Measurements from ENCODE around the gene FARP1.

FARP1 gene

DNA sequence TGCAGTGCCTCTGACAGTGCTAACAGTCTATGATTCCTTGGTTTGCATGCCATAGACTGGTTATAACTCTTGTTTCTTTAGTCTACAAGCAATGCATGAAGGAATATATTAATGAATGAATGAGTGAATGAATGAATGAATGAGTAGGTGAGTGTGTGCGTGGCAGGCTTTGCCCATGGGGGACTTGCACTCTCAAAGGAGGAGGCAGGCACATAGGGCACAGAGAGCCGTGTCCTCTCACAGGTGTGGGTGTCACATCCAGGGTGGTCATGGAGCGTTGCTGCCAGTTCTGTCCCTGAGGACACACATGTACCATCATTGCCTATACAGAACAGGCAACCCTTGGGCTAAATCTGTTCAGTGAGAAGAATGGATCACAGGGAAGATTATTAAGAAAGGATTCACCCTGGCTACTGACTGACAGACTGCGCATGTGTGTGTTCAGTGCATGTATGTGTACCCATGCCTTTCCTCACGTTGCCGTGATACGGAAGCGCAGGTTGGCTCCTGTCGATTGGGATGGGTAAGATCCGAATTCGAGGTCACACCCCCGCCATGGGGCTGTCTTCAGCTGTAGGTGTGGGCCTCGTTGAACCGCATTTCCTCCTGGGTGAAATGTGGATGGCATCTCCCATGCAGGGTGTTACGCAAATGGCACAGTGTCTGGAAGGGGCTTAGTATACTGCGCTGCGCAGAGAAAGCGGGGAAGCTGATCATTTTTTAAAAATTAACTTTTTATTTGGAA, 272.6 kb downstream of the FARP1 start:
- no peak for DNase-seq (ENCODE audit: low read depth in 2 of 2, low spot score in 1 of 2)

DNA sequence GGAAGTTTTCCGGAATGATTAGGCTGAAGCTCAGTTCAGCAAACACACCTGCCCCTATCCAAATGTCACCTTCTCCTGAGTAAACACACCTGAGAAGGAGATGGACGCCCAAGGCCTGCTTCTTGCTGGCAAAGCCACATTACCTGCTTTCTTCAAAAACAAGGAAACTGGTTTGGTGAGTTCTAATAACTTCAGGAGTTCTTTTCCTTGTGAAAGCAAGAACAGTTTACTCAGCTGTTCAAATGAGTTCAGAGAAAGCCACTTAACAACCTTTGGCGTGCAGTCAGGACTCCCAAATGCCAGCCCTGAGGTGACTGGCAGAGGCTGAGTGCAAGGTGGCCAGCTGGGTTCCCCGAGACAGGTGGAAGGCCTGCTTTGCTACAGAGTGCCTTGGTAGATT, 273.5 kb downstream of the FARP1 start:
- no peak for DNase-seq (ENCODE audit: low read depth in 2 of 2, low spot score in 1 of 2)

DNA sequence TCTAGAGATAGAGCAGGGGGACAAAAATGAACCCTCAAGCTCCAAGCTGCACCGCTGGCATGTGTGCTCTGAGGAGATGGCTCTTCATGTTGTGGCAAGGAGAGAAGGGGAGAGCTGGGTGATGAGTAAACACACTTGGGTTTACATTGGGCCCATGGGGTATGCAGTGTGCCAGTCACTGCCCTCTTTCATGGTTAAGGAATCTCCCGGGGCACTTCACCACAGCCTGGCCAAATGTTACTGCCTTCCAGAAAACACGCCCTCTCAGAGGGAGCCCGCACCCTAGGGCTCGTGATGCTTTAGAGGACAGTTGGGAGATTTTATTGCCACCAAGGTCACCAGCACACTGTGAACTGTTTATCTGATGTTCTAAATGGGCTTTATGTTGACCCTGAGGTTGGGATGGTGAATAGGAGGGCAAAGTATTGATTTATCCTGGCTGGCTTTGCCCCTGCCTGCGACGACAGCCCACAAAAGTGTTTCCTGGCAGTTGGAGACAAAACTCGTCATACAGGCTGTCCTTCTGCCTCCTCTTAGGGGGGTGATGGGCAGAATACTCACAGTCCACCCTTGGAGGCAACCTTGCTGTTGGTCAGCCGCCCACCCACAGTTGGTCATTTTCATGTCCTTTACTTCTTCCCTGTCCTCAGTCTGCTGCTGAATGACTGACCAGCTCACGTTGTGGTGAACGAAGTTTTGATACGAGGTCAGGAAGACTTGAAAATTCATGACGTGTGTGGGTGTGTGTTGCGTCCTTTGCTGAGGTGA, 277.1 kb downstream of the FARP1 start:
- DNase-seq (ENCODE audit: low read depth in 2 of 2, low spot score in 1 of 2), result no peak

DNA sequence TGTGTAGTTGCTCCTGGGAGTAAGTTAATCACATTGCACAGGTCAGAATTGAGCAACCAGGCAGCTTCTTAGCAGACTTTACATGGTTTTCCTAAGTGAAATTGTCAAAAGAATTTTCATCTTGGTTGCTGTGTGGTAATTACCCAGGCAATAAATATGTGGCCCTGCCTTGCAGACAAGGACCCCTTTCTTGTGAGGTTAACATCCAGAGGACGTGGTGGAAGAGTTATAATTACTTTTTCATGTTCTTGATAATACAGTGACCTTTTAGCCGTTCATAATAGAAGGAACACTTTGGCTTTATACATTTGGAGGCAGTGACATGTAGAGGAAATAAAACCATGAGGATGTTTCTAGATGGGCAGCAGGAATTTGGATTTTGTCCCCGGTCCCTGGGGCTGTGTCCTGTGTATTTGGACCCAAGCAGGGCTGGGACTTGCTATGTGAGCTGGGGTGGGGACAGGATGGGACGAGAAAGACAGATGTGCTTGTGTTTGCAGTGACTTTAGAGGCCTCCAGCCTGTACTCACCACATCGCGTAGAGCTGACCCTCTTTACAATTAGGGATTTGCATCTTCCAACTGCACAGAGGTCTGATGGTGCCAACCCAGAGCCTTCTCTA, 277.8 kb downstream of the FARP1 start:
- no peak for DNase-seq (ENCODE audit: low read depth in 2 of 2, low spot score in 1 of 2)

DNA sequence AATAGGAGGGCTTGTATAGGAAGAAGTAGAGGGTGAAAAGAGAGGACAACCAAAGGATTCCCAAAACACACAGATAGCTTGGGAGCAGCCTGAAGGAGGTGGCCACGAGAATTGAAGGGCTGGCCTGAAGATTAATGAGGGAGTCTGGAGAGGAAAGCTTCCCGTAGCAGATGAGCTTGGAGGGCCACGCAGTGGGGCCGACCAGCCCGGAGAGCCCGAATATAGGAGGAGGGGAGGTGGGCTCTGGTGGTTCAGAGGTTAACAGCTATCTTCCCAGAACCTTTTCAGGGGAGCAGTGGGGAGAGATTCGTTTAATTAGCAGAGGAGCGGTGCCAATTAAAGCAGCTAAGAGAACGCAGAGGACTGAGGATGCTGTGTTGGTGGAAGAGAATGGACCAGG, 279.2 kb downstream of the FARP1 start:
- no peak for DNase-seq (ENCODE audit: low read depth in 2 of 2, low spot score in 1 of 2)

DNA sequence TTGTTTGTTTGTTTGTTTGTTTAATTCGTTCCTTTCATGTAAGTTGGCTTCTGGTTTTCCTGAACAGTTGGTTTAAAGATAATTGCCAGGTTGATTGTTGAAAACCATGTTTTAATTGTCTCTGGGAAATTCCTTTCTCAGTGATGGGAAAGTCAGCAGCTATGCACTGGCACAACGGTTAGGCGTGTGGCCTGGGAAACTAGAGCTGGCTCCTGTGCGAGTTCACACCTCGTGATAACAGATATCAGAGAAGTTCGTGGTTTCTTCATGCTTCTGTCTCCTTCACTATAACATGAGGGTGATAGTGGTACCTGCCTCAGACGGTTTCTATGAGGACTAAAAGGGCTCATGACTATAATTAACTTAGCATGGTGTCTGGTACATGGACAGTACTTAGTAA, 280.5 kb downstream of the FARP1 start:
- DNase-seq (ENCODE audit: low read depth in 2 of 2, low spot score in 1 of 2), result no peak

DNA sequence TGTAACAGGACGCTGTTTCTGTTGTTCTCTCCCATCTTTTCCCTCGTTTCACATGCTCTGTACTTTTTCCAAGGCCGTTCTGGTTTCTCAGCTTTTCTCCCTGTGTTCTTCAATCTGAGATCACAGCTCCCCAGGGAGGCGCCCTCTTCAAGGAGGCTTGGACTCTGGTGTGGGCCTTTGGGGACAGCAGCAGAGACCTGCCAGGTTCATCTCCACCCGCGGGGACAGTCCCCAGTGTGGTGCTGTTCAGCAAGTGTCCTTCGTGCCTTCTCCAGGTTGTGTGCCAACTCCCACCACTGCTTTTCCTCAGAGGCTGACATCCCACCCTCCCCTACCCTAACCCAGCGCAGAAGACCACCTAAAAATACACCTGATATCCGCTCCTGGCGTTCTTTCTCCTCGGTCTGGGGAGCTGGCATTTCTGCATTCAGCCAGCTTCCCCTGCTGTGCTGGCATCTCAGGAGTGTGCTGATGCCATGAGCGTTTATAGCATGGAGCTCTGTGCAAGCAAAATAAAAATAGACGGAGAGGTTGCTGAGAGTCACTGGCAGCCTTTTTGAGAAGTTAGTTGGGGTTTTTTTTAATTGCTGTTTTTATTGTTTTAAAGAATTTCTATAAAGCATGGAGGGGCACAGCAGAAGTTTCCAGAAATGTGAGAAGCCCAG, 284.6 kb downstream of the FARP1 start:
- DNase-seq (ENCODE audit: low read depth in 2 of 2, low spot score in 1 of 2), result no peak

DNA sequence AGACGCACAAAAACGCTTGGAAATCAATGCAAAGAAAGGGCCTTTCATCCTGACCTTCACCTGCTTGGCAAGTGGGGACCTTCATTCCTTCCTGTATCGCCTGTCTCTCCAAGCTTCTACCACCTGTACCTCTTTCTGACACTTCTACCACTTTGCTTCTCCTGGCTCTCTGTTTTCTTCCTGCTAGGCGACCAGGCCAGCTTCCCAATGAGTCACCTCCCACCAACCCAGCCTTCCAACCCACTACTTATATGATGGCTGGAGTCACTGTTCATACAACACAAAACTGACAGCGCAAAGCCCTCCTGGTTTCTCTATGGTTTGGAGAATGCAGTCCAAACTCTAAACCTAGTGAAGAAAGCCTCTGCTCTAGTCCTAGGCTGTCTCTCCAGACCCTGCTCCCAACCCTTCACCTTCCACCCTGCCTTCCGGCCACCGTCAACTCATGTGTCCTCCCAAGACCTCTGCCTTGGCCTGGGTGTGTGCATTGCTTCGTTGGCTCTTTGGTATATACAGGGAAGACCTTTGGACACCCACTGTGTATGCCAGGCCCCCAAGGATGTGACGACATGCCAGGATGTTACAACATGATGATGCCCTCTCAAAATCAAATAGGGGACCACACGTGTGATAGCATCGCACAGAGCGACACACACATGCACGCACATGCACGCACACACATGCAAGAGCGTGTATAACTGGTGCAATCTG, 285.5 kb downstream of the FARP1 start:
- DNase-seq (ENCODE audit: low read depth in 2 of 2, low spot score in 1 of 2), result no peak

DNA sequence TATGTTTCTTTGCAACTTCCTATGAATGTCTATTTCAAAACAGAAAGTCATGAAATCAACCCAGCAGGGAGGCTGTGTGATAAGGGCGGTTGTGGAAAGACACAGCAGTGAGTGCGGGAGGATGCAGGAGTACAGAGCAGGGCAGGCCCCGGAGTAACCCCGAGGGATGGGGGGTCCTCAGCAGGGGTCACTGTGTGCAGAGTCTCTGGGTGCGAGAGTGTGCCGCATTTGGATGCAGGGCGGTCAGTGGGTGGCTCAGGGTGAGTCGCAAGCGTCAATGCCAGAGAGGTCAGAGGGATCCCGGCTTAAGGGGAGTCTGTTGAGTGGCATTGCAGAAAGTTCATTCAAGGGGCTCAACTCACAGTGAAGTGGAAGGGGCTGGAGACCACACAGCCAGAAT, 286.2 kb downstream of the FARP1 start:
- no peak for DNase-seq (ENCODE audit: low read depth in 2 of 2, low spot score in 1 of 2)

DNA sequence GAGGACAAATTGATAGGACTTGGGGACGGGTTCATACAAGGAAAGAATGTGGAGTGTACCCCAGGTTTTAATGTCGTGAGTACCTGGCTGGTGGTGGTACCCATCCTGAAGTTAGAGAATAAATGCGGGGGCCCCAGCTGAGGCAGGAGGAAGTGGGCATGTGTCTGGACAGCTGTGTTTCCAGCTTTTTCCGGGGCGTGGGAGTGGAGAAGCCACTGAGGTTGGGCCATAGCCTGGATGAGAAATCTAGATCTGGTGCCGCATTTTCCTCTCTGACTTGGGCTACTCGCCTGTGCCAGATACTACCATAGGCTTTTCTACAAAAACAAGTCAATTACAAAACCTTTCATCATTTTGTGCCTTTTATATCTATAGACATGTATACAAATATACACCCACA, 286.6 kb downstream of the FARP1 start:
- DNase-seq (ENCODE audit: low read depth in 2 of 2, low spot score in 1 of 2), result no peak

DNA sequence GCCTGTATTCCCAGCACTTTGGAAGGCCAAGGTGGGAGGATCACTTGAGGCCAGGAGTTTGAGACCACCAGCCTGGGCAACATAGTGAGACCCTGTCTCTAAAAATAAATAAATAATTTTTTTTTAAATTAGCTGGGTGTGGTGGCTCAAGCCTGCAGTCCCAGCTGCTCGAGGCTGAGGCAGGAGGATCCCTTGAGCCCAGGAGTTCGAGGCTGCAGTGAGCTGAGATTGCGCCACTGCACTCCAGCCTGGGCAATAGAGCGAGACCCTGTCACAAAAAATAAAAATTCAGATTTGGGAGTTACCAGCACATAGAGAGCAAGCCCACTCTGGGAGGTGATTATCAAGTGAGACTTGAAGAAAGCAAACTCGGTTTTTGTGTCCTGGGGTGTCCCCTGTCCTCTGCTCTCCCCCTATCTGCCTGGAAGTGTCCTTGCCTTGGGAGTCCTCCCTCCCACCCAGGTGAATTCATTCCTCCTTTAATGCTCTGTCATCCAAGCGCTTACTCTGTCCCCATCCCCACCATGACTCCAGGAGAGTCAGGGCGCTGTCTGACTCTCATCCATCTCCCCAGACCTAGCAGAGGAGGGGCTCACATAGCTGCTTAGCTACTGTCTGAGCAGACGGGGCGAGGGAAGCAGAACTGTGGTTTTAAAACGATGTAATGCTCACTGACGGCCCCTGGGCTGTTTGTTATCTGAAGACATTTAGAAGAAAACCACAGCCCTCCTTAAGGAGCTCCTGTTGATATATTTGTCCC, 287.3 kb downstream of the FARP1 start:
- DNase-seq (ENCODE audit: low read depth in 2 of 2, low spot score in 1 of 2), result no peak

DNA sequence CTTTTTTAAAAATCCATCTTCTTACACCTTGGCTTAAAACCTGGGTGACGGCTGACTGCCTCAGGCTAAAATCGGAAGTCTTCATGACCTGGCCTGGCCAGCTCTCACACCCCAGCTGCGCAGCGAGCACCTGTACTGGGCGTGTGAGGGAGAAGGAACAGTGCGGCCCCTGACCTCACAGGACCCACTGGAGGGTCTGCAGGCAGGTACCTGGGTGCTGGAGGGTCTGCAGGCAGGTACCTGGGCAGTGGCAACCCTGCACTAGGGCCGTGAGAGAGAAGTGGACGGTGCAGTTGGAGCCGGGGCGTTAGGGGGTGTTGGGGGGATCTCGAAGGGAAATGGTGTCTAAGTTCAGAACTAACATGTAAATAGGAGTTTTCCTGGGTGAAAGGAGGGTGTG, 289.7 kb downstream of the FARP1 start:
- DNase-seq (ENCODE audit: low read depth in 2 of 2, low spot score in 1 of 2), result no peak

DNA sequence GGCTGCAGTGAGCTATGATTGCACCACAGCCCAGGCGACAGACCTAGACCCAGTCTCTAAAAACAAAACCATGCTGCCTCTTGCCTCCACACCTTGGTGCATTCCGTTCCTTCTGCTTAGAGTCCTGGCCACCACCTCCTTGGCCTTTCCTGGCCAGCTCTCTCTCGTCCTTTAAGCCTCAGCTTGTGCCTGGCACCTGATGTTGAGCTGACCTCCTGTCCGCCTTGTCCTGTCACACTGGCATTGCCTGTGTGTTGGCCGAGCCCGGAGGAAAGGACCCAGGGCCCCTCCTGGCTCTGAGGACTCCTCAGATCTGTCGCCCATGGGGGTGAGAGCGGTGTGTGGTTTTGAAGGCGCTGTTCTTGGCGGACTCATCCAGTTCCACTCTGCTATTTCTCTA, 290.8 kb downstream of the FARP1 start:
- DNase-seq (ENCODE audit: low read depth in 2 of 2, low spot score in 1 of 2), result no peak

DNA sequence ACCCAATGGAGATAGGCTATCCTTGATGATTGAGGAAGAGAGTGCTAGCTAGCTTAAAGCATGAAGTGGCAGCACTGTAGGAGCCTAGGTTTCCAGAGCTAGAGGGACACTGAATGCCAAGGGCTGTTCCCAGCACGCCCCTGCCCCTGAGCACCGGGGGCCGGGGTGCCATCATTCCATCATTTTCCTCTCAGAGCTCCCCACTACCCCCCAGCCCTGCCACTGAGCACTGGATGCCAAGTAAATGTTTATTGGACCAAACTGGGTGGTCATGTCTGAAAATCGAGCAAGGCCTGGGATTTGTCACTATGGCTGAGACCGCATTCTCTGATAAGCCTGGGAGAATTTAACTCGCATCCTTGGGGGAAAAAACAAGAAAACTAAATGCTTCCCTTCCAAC, 291.2 kb downstream of the FARP1 start:
- no peak for DNase-seq (ENCODE audit: low read depth in 2 of 2, low spot score in 1 of 2)

DNA sequence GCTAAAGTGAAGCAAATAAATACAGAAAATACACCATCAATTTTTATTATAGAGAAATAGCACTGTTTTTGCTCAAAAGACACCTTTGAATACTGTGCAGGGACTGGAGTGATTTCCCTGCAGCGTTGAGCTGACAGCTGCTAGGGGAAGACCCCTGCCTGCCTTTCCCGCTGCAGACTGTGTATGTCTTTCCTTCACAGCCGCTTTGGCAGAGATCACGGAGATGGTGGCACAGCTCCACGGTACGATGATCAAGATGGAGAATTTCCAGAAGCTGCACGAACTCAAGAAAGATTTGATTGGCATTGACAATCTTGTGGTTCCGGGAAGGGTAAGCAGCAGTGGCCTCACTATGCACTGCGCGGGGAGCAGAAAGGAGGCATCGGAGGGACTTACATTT, 292.5 kb downstream of the FARP1 start:
- no peak for DNase-seq (ENCODE audit: low read depth in 2 of 2, low spot score in 1 of 2)

DNA sequence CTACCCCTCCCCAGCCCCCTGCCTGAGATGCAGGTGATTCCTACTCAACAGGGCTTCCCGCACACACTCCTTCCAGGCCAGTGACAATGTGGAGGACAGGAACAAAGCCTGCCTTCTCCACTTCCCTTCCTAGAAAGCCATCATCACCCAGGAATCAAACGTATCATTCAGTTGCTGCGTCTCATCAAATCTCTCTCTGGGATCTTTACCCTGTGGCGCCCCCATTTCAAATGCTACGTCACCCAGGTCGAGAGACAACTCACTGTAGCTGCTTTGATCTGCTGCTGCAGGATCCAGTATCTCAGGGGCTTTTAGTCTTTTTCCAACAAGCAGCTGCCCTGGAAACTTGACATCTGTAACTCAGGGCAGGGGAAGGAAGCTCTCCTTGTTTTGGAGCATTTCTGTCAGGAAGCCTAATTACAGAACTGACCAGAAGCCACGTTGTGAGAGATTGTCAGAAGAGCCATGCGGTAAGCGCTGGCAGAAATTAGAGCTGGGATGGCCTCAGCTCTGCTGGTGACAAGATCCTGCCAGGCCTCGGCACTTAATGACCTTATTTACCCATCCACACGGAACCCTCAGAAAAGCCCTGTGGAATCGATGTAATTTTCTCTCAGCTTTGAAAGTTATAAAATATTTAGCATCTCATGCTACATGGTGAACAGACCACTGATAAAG, 293.5 kb downstream of the FARP1 start:
- DNase-seq (ENCODE audit: low read depth in 2 of 2, low spot score in 1 of 2), result no peak

DNA sequence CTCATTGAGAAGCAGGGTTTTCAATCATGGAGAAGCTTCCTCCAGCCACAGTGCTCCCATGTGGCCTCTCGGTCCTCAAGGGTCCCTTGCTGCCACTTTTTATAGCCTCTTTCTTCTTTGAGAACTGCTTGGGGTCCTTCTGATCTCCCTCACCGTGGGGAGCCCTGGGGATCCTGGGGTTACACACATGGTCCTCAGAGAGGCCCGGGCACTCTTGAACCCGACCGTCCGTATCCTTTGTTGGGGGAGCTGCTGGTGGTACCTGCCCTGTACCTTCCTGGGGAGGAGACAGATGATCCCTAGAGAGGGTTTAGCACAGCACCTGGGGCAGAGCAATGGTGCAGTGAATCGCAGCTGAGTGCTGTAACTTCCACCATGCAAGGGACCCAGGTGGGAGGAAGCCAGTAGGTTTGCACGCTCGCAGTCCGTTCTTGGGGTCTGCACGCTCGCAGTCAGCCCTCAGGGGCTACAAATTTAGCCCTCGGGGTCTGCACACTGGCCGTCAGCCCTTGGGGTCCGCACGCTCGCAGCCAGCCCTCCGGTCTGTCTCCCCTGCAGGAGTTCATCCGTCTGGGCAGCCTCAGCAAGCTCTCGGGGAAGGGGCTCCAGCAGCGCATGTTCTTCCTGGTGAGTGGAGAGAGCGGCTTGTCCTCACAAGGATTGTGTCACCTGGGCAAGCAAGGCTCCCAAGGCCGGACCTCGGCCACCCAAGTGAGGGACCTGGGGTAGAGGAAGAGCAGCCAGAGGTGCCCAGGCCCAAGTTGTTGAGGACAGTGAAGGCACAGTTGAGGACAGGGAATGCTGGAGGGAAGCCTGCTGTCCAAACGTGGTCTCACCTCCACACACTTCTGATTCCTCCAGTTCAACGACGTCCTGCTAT, 295.6 kb downstream of the FARP1 start:
- no peak for DNase-seq (ENCODE audit: low read depth in 2 of 2, low spot score in 1 of 2)

DNA sequence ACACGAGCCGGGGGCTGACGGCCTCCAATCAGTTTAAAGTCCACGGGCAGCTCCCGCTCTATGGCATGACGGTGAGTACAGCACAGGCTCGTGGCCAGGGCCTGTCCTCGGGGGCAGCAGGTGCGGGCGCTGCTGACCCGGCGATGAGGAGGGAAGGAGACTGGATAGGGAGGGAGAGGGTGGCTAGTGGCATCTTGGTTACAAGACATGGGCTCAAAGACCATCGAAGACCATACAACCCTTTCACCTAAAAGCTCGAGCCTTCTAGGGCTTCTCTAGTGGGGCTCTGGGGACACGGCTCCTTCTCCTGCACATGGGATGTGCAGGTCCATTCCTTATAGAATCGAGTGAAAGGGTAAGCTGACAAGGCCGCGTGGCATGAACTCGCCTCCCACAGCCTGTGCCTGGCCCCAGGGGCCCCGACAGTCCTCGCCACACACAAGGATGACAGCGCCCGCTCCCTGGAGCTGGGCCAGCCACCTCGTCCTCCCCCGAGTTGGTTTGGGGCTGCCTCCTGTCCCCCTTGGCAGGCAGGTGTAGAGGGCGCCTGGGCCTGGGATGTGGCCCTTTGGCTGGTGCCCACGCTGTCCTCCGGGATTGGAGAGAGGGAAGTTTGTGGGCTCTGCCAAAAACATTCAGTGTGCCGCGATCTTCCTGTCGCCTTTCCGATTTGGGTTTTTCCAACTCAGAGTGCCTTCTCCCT, 296.4 kb downstream of the FARP1 start:
- no peak for DNase-seq (ENCODE audit: low read depth in 2 of 2, low spot score in 1 of 2)

Data from stimulated activated CD8-positive, alpha-beta memory T cell treated with anti-CD3 and anti-CD28 coated beads, Interleukin-4, amount 100 ng/mL, for 1 hour (primary cell).